GM12801 (cell line): ENCODE measurements around the gene AMH.

ENCODE experiments used
- TF ChIP-seq, protein P1 (sequence below): IDR thresholded peaks from one replicate; pipeline ENCODE4 v1.5.1; 2011; ENCODE audit warnings: control low read depth; ENCODE audit not compliant: insufficient read length; ENCODE audit errors: extremely low read depth

Gene AMH

GRCh38 chr19:2215281-2215751 is 33.8 kb upstream of the AMH start:
- TF ChIP-seq, protein P1, sequence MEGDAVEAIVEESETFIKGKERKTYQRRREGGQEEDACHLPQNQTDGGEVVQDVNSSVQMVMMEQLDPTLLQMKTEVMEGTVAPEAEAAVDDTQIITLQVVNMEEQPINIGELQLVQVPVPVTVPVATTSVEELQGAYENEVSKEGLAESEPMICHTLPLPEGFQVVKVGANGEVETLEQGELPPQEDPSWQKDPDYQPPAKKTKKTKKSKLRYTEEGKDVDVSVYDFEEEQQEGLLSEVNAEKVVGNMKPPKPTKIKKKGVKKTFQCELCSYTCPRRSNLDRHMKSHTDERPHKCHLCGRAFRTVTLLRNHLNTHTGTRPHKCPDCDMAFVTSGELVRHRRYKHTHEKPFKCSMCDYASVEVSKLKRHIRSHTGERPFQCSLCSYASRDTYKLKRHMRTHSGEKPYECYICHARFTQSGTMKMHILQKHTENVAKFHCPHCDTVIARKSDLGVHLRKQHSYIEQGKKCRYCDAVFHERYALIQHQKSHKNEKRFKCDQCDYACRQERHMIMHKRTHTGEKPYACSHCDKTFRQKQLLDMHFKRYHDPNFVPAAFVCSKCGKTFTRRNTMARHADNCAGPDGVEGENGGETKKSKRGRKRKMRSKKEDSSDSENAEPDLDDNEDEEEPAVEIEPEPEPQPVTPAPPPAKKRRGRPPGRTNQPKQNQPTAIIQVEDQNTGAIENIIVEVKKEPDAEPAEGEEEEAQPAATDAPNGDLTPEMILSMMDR, result no peak

- TF ChIP-seq, protein P1, result no peak
Observed at GRCh38 chr19:2216361-2217225, 32.5 kb upstream of the AMH start.

- TF ChIP-seq, protein P1, result no peak
Observed at GRCh38 chr19:2217591-2217990, 31.5 kb upstream of the AMH start.

DNA sequence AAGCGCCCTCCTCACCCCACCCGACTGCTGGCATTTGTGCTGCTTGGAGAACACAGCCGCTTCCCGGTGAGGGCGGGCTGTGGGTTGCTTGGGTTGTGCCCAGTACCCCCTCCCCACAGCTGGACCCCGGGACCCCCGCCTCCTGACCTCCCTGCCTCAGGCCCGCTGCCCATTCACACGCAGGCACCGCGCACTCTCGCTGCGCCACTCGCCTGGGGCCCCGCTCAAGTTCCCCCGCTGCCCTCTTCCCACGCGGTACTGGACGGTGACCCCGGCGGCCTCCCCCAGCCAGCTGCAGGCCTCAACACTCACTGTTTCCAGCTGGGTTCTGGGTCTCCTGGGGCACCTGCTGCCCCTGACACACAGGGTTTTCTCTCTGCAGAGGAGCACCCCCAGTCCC is 29.4 kb upstream of the AMH start:
- TF ChIP-seq, protein P1, result no peak

DNA sequence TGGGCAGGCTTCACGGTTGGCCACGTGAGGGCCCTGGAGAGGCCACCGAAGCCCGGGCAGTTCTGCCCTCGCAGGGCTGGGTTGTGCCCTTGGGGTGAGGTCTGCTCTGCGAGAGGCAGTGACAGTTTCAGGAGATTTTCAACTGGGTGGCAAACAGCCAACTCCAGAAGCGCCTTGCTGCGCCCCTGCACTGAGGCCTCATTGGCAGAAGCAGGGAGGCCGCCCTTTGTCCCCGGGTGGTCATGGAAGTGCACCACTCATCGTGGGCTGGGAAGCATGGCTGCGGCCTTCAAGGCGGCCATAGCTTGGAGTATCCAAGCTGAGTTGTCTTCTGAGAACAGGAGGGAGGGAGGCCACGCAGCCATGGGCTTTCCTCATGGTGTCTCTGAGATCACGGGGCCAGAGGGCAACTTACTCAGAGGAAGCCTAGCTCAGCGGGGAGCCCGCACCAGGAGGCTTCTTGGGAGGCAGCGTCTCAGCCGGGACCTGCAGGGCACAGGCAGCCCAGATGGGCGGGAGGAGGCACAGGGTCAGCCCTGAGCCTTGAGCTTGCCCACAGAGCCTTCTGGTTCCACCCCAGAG is 27.8 kb upstream of the AMH start:
- TF ChIP-seq, protein P1, result no peak

GRCh38 chr19:2221918-2222317 is 27.2 kb upstream of the AMH start:
- TF ChIP-seq, protein P1, result no peak

DNA sequence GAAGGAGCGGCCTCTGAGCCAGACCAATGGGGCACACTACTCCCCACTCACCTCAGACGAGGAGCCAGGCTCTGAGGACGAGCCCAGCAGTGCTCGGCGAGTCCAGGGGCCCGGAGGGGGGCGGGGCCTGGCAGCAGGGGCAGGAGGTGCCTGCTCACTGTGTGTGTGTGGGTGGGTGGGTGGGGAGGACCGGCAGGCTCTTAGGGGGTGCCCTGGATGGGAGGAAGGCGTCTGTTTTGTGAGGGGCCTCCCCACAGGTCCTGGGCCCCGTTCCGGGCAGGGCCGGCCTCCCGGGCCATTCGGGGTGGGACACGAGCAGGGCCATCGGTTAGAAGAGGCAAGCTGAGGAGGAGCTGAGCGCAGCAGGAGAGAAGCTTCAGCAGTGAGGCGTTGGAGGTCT is 25.7 kb upstream of the AMH start:
- TF ChIP-seq, protein P1, result no peak
